NCI-H82 (cell line): ENCODE data around the gene GTF2I.
"Not testable (repeated sequence)": the region's sequence is repeated elsewhere in the genome, so short reads cannot be mapped to it uniquely, and the experiment has no call there.

Source experiments
- DNase-seq: peaks from one replicate; lab custom pipeline; 2025; lab: John Stamatoyannopoulos, UW

GTF2I gene

DNA sequence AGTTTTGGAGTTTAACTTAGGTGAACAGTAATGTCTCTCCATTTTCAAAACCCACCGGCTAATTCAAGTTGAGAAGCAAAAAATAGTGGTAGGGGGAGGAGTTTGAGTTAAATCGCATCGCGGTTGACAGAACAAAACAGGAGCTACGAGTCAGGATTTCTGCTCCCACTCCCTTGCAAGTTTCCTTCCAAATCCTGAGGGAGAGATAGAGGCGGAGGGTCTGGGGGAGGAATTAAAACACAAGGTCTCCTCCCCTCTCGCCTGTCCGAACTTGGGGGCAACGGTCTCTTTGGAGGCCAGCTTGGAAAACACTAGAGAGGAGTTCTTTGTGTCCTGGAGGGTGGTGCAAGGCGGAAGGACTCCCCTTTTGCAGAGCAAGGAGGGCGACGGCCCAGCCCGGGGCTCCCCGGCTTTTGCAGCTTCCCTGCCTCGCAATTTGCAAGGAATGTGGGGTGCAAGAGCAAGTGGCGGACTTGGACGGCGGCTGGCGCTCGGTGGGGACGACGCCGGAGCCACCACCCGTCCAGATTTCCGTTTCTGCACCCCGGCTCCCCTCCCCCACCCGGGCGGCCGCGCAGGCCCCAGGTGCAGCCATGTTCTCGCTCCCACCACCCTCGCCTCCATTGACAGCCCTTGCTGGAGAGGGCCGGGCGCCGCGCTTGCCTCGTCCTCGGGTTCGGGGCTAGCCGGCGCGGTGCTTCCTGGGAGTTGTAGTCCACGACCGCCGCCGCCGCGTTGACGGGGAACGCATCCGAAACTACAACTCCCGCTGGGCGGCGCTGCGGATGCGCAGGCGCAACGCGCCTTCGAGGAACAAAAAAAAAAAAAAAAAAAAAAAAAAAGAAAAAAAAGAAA, 454 bp upstream of the GTF2I start:
- peak; percentile 99 for DNase-seq

DNA sequence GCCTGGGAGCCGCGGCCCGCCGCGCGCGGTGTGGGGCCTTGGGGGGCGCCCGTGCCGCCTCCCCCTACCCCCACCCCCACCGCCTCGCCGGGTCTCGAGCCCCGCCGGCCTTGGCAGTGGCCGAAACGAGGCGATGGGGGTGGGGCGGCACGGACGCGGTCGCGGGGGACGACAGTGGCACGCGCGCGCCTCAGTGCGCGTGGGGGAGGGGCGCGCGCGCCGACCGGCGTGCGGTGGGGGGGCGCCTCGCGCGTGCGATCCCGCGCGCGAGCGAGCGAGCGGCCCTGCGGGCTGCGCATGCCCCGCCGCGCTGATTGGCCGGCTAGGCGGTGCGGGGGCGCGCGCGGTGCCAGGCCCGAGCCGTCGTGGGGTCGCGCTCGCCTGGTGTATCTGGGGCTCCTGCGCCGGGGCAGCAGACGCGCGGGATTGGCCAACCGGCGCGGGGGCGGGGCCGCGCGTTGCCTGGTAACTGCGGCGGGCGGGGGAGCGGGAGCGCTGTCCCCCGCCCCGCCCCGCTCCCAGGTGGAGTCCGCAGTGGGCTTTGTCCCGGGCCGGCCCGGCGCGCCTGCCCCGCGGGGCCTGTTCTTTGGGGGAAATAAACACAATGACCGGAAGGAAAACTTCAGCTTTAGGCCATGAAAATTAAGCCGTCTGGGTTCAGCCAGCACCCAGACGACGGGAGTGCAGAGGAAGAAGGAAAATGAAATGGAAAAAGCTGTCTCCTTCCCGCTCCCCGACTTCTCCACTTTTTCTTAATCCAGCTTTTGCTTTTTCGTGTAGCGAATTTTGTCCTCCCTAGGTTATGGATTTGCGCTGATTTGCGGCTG, 873 bp downstream of the GTF2I start:
- peak; percentile 97 for DNase-seq

DNA sequence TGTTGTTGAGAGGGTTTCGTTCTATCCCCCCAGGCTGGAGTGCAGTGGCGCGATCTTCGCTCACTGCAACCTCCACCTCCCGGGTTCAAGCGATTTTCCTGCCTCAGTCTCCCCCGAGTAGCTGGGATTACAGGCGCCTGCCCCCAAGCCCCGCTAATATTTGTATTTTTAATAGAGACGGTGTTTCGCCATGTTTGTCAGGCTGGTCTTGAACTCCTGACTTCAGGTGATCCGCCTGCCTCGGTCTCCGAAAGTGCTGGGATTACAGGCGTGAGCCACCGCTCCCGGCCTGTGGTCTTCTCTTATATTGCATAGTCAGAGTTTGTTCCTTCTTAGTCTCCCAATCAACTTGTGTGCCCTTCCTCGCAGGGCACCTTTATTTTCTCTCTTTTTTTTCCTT, 2.7 kb downstream of the GTF2I start:
- not testable (repeated sequence) for DNase-seq

DNA sequence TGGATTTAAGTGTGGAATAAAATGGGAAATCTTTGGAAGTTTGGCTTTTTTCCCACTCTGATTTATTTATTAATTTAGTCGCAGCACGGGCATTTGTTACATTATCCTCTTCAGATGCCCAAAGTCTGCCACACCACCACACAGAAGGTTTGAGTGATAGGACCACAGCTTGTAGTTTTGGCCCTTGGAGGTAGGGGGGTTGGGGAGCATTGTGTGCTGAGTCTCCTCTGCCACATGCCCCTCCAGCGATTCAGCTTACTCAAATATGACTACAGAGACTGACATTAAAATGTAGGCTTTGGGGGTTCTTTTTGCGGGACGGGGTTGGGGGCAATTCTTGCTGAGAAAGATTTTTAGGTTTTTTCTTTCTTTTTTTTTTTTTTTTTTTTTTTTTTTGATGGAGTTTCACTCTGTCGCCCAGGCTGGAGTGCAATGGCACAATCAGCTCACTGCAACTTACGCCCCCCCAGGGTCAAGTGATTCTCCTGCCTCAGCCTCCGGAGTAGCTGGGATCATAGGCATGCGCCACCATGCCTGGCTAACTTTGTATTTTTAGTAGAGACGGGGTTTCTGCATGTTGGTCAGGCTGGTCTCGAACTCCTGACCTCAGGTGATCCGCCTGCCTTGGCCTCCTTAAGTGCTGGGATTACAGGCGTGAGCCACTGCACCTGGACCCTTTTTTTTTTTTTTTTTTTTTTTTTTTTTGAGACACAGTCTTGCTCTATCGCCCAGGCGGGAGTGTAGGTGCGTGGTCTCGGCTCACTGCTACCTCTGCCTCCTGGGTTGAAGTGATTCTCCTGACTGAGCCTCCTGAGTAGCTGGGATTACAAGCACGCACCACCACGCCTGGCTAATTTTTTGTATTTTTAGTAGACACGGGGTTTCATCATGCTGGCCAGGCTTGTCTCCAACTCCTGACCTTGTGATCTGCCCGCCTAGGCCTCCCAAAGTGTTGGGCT, 4.6 kb downstream of the GTF2I start:
- peak; percentile 26 for DNase-seq

DNA sequence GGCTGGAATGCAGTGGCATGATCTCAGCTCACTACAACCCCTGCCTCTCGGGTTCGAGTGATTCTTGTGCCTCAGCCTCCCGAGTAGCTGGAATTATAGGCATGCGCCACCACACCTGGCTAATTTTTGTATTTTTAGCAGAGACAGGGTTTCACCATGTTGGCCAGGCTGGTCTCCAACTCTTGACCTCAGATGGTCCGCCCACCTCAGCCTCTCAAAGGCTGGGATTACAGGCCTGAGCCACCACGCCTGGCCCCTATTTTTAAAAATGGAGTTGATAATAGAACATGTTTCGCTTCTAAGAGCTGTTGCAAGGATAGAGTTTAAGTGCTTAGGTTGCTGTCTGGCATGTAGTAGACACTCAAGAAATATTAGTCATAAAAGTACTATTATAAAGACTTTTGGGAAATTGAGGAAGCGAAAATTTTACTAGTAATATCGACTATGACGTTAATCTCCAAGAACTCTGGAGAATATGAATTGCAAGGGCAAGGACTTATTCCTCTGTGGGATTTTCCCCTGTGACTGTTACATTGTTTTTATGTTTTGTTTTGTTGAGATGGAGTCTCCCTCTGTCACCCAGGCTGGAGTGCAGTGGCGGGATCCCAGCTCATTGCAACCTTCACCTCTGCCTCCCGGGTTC, 7.9 kb downstream of the GTF2I start:
- no peak for DNase-seq

DNA sequence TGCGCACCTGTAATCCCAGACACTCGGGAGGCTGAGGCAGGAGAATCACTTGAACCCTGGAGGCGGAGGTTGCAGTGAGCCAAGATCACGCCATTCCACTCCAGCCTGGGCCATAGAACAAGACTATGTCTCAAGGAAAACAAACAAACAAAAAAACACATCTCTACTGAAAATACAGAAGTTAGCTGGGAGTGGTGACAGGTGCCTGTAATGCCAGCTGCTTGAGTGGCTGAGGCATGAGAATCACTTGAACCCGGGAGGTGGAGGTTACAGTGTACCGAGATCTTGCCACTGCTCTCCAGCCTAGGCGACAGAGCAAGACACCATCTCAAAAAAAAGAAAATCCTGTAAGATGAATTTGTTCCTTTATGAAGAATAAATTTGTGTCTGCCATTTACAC, 9.5 kb downstream of the GTF2I start:
- not testable (repeated sequence) for DNase-seq

DNA sequence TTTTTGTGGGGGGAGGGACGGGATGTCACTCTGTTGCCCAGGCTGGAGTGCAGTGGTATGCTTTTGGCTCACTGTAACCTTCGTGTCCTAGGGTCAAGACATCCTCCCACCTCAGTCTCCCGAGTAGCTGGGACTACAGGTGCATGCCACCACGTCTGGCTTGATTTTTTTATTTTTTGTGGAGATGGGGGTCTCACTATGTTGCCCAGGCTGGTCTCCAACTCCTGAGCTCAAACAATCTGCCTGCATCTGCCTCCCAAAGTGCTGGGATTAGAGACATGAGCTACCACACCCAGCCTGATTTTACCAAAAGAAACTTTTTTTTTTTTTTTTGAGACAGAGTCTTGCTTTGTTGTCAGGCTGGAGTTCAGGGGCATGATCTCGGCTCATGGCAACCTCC, 10.0 kb downstream of the GTF2I start:
- not testable (repeated sequence) for DNase-seq

DNA sequence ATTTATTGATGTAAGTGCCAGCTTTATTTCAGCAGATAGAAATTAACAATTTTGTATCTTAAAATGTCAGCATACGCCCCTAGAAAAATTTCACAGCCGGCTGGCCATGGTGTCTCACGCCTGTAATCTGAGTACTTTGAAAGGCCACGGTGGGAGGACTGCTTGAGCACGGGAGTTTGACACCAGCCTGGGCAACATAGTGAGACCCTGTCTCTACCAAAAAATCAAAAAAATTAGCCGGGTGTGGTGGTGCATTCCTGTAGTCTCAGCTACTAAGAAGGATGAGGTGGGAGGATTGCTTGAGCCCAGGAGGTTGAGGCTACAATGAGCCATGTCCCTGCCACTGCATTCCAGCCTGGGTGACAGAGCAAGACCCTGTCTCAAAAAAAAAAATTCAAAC, 14.1 kb downstream of the GTF2I start:
- DNase-seq: no peak

DNA sequence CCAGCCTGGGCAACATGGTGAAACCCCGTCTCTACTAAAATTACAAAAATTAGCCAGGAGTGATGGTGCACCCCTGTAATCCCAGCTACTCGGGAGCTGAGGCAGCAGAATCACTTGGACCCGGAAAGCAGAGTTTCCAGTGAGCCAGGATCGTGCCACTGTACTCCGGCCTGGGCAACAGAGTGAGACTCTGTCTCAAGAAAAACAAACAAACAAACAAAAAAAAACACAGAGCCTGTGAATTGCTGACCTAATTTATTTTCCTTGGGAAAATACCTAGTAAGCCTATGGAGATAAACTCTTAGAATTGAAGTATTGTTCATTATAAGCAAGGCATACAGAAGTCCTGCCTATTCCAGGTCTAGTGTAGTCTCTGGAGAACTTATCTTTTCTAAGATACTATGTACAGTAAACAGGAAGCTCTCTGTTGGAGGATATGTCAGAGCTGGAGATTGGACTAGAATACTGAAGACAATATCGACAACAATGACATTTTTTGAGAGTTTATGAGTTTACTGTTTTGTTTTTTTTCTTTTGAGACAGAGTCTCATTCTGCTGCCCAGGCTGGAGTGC, 14.9 kb downstream of the GTF2I start:
- DNase-seq: no peak

DNA sequence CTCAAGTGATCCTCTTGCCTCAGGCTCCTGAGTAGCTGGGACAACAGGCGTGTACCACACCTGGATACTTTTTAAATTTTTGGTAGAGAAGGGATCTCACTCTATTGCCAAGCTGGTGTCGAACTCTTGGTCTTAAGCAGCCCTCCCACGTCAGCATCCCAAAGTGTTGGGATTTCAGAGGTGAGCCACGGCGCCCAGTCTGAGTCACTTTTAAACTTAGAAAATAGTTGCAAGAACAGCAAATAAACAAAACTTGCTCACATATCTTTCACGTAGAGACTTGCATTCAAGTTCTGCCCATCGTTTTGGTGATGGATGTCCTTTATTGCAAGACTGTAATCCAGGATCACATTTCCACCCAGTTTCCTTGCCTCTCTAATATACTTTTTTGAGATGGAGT, 16.6 kb downstream of the GTF2I start:
- DNase-seq: no peak

DNA sequence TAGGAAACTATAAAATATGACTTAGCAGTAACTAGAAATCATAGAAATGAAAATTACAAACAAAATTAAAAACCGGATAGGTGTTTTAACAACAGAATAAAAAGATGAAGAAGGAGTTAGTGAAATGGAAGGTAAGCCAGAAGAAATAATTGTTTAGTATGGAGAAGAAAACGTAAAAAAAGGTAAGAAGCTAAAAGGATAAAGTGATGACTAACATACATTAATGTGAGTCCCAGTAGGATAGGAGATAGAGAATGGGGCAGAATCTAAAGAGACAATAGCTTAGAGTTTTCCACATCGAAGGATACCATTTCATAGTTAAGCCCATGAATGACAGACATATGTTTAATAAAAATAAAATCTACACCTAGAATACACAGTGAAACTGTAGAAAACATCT, 25.3 kb downstream of the GTF2I start:
- no peak for DNase-seq

DNA sequence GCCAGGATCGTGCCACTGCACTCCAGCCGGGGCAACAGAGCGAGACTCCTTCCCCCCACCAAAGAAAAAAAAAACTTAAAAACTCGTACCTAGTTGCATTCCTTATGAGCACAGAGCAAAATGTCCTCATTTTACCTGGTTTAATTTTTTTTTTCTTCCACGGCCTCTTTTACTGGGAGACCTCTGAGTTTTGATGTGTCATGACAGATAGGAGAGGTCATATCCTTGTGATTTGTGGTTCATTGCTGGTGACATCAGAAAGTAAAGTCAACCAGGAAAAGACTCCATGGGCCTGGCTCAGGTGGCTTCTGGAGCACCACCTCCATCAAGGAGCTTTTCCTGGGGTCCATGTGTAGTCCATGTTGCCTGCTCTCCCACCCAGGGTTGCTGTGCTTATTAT, 26.3 kb downstream of the GTF2I start:
- DNase-seq: no peak

DNA sequence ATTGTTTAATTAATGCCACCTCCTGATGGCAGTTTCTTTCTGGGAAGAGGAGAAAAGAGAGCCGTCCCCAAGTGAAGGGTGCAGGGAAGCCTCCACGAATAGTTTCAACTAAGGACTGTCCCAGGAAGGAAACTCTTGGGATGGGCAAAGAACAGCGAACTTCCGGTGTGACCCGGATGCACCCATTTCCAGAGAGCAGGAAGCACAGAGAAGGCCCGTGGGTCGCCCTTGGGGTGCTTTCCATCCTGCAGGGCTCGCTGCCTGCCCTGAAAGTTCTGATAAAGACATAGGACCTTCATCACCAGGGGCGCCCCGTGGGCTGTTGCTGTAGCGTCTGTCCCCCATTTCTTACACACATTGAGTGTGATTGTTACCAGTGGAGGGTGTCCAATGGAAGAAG, 27.0 kb downstream of the GTF2I start:
- DNase-seq: no peak

DNA sequence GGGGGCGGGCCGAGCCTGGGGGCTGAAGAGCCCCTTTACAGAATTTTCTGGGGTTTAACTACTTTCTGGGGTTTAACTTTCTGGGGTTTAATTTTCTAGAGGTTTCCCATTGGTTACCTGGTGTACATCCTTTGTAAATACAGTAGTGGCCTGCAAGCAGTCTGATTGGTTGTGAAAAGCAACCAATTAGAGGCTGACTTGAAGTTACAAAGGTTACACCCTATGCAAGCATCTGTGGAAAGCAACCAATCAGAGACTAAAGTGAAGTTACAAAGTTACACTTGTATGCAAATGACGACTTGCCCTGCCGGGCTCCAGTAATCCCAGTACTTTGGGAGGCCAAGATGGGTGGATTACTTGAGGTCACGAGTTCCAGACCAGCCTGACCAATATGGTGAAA, 27.4 kb downstream of the GTF2I start:
- DNase-seq: peak; percentile 6

DNA sequence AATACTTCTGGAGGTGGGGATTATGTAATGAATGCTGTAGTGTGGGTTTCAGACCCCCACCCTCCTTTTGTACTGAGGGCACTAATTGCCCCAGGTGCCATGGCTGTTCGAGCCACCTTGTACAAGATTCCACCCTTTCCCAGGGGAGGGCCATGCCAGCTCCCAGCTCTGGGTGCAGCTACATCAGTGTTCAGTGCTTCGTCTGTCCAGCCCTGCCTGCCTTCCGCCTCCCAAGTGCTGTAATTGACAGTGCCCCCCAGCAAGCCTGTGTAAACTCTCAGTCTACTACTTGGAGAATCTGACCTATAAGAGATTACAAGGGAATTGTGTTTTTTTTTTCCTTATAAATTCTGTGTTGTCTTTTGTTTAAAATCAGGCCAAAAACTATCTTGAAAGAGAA, 33.0 kb downstream of the GTF2I start:
- DNase-seq: no peak

DNA sequence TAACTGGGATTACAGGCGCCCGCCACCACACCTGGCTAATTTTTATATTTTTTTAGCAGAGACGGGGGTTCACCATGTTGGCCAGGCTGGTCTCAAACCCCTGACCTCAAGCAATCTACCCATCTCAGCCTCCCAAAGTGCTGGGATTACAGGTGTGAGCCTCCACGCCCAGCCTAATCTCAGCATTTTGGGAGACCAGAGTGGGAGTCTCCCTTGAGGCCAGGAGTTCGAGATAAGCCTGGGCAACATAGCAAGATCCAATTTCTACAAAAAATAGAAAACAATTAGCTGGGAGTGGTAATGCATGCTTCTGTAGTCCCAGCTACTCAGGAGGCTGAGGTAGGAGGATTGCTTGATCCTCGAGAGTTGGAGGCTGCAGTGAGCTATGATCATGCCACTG, 46.9 kb downstream of the GTF2I start:
- DNase-seq: not testable (repeated sequence)

DNA sequence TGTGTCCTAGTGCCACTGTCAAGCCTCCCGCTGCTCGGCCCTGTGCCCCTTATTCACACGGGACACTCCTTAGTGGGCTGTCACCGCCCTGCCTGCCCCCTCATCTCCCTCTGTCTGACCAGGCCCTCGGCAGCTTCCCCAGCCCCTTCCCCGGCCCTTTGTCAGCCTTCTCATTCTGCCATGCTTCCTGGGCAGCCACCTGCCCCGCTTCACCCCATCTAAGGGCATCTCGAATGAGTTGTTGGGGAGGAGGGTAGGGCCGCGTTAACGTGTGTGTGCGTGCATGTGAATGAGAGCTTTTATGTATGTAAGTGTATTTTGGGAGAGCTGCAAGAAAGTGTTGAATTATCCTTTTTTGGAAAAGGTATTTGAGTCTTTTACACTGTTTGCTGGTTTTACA, 49.7 kb downstream of the GTF2I start:
- no peak for DNase-seq

DNA sequence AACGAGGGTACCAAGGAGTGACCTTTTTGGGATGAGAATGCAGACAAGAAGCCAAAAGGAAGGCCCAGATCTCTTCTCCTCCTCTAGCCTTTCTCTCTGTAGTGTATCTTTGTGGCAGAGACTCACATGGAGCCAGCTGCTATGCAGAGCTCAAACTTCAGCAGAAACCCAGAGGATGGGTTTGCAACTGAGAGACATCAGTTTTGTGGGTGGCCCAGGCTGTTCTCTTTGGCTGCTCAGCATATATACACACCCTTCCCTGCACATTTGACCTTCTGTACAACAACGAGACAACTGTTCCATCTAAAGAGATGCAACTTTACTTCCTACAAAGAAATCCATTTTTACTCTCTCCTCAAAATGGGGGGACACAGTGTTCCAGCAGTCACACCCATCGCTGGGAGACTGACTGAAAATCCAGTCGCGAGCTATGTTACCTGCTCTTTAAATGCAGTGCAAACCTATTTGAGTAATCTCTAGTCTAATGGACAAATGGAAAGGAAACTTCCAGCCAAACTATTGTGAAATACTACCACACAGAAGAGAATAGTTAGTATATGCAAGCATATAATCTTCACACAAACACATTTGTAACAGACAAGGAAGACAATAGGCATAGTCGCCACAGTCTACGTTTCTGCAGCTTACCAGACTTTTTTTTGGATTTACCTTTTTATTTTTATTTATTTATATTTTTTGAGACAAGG, 51.2 kb downstream of the GTF2I start:
- no peak for DNase-seq

DNA sequence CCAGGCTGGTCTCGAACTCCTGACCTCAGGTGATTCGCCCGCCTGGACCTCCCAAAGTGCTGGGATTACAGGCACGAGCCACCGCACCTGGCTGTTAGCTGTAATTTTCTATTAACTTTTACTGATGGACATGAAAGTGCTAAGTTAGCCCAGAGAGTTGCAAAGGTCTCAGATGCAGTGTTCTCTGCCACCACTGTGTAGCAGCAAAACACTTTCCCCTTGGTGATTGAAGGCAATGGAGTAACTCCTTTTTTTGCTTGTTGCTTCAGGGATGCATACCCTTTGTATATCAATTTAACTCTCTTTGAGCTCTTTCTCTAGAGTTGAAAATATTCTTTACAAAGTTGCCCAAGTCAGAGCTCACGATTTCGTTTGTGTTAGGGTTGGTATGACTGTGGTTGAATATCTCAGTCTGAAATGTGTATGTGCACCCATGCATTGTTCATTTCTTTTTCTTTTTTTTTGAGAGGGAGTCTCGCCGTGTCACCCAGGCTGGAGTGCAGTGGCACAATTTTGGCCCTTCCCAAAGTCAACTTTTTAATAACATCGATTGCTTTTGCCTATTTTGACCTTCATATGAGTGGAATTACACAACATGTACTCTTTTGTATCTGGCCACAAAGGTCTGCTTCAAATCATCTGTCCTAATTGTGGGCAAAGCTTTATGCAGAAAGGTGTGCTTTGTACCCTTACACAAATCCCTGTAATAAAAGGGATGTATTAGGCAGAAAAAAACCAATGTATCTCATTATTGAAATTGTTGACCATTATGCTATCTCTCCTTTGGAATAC, 52.6 kb downstream of the GTF2I start:
- peak; percentile 8 for DNase-seq

DNA sequence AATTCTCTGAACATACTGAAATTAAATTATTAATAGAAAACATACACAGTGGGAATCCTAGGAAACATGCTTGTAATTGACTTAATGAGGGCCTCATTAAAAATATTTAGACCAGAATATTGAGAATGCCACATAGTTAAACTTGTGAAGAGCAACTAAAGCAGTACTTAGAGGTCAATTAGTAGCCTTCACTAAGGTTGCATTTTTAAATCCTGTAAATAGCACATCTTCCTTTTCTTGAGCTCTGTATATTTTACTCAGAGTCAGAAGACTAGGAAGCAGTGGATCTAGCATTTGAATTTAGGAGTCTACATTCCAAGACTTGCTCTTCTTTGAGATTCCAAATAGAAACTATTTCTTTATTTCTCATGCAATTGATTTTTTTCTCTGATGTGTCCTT, 56.0 kb downstream of the GTF2I start:
- DNase-seq: no peak
